ENCODE measurements around the gene SMG9. TPM values are rescaled to one million over a fixed set of nuclear protein-coding genes. Genes with fewer than 3 reads are reported as not detected.
A peak's percentile ranks its signal among the peaks of the same experiment; 100 is the strongest.

SMG9 gene
- polyA plus RNA-seq, 3 donors = 1.3 to 26.1 (median 2.4) TPM

GRCh38 chr19:43774103-43774939 lies 19.6 kb upstream of the SMG9 start:
- H3K4me1 Mint-ChIP-seq = peaks cover 68% of the 10 kb centered on the region
- H3K4me3 ChIP-seq (replicated peaks in 1 of 3; ENCODE audit: low read depth in 2 of 3, low read length in 3 of 3) = no peak overlapping the region
- intact Hi-C loops (cut with micrococcal nuclease) = no loop called here

GRCh38 chr19:43773725-43774102 lies 19.0 kb upstream of the SMG9 start:
- Histone ChIP-seq H3K4me1 (ENCODE audit: control insufficient read depth in 1 of 2, insufficient read depth in 2 of 2, low read length in 2 of 2) (peaks cover 69 to 79% of the 10 kb centered on the region in 2 donors), H3K9ac (ENCODE audit: insufficient read depth, low read length, poor library complexity, severe bottlenecking) (no peak overlapping the region), H3K9me3 (replicated peaks in 1 of 2; ENCODE audit: control insufficient read depth in 1 of 2, insufficient read depth in 1 of 2, low read length in 2 of 2) (no peaks in the 10 kb centered on the region), H3K36me3 (replicated peaks in 1 of 2; ENCODE audit: control insufficient read depth in 1 of 2, insufficient read depth in 2 of 2, low read length in 2 of 2) (peaks cover 55 to 76% of the 10 kb centered on the region in 2 donors), H3K4me3 (replicated peaks in 1 of 3; ENCODE audit: low read depth in 2 of 3, low read length in 3 of 3) (no peak overlapping the region), H3K27me3 (ENCODE audit: control insufficient read depth in 2 of 2, insufficient read depth in 2 of 2, low read length in 2 of 2) (no peaks in the 10 kb centered on the region), H4K20me1 (ENCODE audit: insufficient read depth, low read length) (peaks cover 10% of the 10 kb centered on the region), H2AFZ (ENCODE audit: insufficient read depth, low read depth, low read length, poor library complexity, severe bottlenecking) (no peak overlapping the region), H3K4me2 (replicated peaks; ENCODE audit: extremely low read depth, low read length, poor library complexity, severe bottlenecking) (no peak overlapping the region), H3K27ac (ENCODE audit: low read depth in 1 of 2, low read length in 2 of 2) (no peak overlapping the region), H3K79me2 (ENCODE audit: insufficient read depth, low read length) (peaks cover 75% of the 10 kb centered on the region)
- TF ChIP-seq CTCF (IDR thresholded peaks at IDR 0.05) = no peak
- Mint-ChIP-seq H3K27me3 (ENCODE audit: low read depth in 3 of 3) (peaks cover 0 to 6% (median 2%) of the 10 kb centered on the region in 3 donors), H3K4me1 (peaks cover 68% of the 10 kb centered on the region), H3K9me3 (peaks cover 0 to 2% (median 0%) of the 10 kb centered on the region in 7 donors), H3K4me3 (no peak overlapping the region), H3K27ac (no peak overlapping the region), H3K36me3 (peaks cover 53 to 74% of the 10 kb centered on the region in 2 donors)
- no peak for DNase-seq
- intact Hi-C loops (cut with micrococcal nuclease) = no loop called here
- 97% methylated on average over 4 of the region's 5 CpGs for WGBS (ENCODE audit: insufficient coverage)

More at GRCh38 chr19:43774103-43774939, 19.6 kb upstream of the SMG9 start:
- Histone ChIP-seq H3K4me1 (ENCODE audit: control insufficient read depth in 1 of 2, insufficient read depth in 2 of 2, low read length in 2 of 2) (peaks cover 69 to 79% of the 10 kb centered on the region in 2 donors), H3K9ac (ENCODE audit: insufficient read depth, low read length, poor library complexity, severe bottlenecking) (no peak overlapping the region), H3K9me3 (replicated peaks in 1 of 2; ENCODE audit: control insufficient read depth in 1 of 2, insufficient read depth in 1 of 2, low read length in 2 of 2) (no peaks in the 10 kb centered on the region), H3K79me2 (ENCODE audit: insufficient read depth, low read length) (peaks cover 81% of the 10 kb centered on the region), H4K20me1 (ENCODE audit: insufficient read depth, low read length) (peaks cover 10% of the 10 kb centered on the region), H2AFZ (ENCODE audit: insufficient read depth, low read depth, low read length, poor library complexity, severe bottlenecking) (no peak overlapping the region), H3K27me3 (ENCODE audit: control insufficient read depth in 2 of 2, insufficient read depth in 2 of 2, low read length in 2 of 2) (no peaks in the 10 kb centered on the region), H3K4me2 (replicated peaks; ENCODE audit: extremely low read depth, low read length, poor library complexity, severe bottlenecking) (peak overlapping the region; percentile 3), H3K27ac (ENCODE audit: low read depth in 1 of 2, low read length in 2 of 2) (no peak overlapping the region), H3K36me3 (replicated peaks in 1 of 2; ENCODE audit: control insufficient read depth in 1 of 2, insufficient read depth in 2 of 2, low read length in 2 of 2) (peaks cover 52 to 71% of the 10 kb centered on the region in 2 donors)
- Mint-ChIP-seq H3K9me3 (peaks cover 0 to 2% (median 0%) of the 10 kb centered on the region in 7 donors), H3K27ac (peak overlapping the region in 5 of 7 donors; percentile 31 to 79 (median 69)), H3K36me3 (peaks cover 47 to 68% of the 10 kb centered on the region in 2 donors), H3K4me3 (peak overlapping the region in 1 of 2 donors; percentile 51), H3K27me3 (ENCODE audit: low read depth in 3 of 3) (peaks cover 0 to 6% (median 2%) of the 10 kb centered on the region in 3 donors)
- WGBS (ENCODE audit: insufficient coverage) = 68% methylated on average over 55 of the region's 63 CpGs
- DNase-seq = peak in 2 of 3 donors; percentile 38 to 75
- TF ChIP-seq CTCF (IDR thresholded peaks at IDR 0.05) = peak; percentile 69

All from CD14-positive monocyte (primary cell).